Activated CD8-positive, alpha-beta memory T cell treated with anti-CD3 and anti-CD28 coated beads for 36 hours (primary cell): ENCODE data around the gene YOD1. TPM values are rescaled to one million over a fixed set of nuclear protein-coding genes. Genes with fewer than 3 reads are reported as not detected.

Experiments
- CTCF ChIA-PET: fragments of 350-600 bp; sonication (Branson Sonifier 250); formaldehyde crosslinking; loops from one replicate; lab custom pipeline; 2021; ENCODE audit warnings: antibody characterized with exemption; lab: Charles Lee
- POLR2A ChIA-PET: fragments of 350-600 bp; sonication (Branson Sonifier 250); formaldehyde crosslinking; loops from one replicate; lab custom pipeline; 2021; ENCODE audit warnings: antibody characterized with exemption; lab: Charles Lee
- total RNA-seq, 2 experiments: library from RNA; stranded (reverse); gene quantifications; one replicate each; pipeline ENCODE4 v1.2.3, GENCODE V29; 2021

Gene YOD1
- total RNA-seq, 2 experiments from 2014 or later, result 9.0 to 9.3 TPM

DNA sequence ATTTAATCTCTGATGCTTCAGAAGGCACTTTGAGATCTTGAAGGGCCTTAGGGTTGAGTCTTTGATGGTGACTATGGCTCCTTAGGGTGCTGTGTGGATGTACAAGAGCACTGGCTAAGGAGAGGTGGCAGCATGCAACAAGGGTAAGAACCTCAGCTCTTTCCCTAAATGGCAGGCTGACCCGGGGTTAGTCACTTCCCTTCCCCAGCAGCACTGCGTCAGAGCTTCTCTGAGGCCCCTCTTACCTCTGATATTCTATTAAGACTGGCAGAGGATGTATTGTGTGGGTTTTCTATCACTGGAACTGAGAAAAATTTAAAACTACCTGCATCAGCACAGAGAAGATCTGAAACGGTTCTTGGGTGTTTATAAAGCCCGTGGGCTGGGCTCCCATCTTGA, 30.3 kb downstream of the YOD1 start:
- ChIA-PET POLR2A (no interaction called here), CTCF (interaction anchor here (0.6 kb wide), 1 partner anchor 39 kb away, joined by 3 read pairs; no protein-coding TSS in a partner anchor)

DNA sequence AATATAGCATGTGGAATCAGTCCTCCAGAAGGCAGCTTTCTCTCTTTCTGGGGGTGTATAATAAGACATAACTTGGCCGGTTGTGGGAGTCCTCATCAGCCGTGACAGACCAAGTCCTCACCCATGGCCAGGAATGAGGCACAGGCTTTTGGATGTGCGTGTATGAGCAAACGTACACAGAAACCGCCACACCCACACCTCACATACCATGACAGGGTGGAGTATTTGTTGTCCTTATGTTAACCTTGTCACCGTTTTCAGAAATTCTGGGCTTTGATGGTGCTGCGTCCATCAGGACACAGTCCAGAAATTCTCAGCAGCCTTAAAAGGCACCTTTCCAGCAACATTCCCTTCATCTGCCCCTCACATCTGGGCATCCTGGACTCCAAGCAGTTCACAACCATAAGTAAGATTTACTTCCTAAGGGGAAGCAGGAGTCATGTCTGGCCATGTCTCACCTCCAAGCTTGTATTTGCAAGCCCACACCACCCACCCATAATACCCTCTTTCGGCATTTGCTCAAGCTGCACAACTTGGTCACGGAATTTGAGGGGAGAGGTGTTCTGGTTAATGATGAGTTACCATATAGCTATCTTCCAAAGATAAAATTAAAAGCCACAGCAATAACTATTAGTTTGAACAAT, 30.8 kb downstream of the YOD1 start:
- POLR2A ChIA-PET, result no interaction called here
- CTCF ChIA-PET, result interaction anchor here (0.6 to 1.0 kb wide), 2 partner anchors 16 to 38 kb away, joined by 3 read pairs; no protein-coding TSS in a partner anchor

DNA sequence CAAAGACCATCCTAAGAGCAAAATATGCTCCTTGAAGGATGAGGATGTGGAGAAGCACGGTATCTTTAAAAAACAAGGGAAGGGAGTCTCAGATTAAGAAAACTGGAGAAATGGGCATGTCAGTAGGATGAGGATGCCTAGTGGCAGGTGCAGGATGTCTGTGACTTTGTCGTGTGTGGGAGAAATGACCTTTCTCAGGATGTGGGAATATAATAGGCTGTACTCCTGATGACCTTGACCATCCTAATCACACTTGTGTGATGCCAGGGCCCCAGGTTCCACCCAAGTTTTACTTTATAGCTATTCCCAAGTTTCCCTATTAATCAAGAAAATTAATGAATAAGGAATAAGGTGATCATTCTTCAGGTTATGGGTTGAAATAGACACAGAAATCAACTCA, 31.3 kb downstream of the YOD1 start:
- ChIA-PET POLR2A (no interaction called here), CTCF (interaction anchor here (1.0 kb wide), 1 partner anchor 15 kb away, joined by 3 read pairs; no protein-coding TSS in a partner anchor)

DNA sequence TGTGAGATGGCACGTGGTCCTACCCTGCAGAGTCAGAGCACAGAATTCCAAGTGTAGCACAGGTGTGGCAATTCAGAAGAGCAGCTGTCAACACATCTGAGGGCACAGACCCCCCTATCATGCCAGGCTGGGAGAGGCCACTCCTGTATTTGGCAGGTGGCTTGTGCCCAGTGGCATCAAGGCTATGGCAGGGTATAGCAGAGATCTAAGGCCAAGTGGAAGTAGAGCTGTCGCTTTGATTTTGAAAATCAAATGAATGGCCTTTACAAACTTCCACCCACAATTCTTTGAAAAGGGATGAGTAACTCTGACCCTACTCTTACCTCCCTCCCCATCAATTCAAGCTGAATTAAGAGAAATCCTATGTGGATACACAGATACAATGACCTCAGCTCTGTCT, 31.8 kb downstream of the YOD1 start:
- POLR2A ChIA-PET, result no interaction called here
- CTCF ChIA-PET, result interaction anchor here (1.0 kb wide), 1 partner anchor 15 kb away, joined by 3 read pairs; no protein-coding TSS in a partner anchor

DNA sequence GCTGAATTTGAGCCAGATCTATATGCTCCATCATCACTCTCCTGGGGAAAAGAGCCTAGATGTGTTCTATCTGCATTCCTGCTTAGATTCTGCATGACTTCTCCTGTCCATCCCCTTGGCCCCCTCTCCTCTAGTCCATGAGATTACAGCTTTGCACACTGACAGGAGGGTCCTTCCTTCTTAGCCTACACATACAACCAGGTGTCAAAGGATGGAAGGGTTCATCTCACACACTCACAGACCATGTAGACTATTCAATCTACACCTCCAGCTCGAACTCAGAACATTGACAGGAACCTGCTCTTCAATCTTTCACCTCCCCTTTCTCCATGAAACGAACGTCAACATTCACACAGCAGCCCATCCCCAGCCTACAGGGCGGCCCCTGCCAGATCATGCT, 32.3 kb downstream of the YOD1 start:
- POLR2A ChIA-PET, result no interaction called here
- CTCF ChIA-PET, result interaction anchor here (1.0 kb wide), 1 partner anchor 14 kb away, joined by 3 read pairs; no protein-coding TSS in a partner anchor

DNA sequence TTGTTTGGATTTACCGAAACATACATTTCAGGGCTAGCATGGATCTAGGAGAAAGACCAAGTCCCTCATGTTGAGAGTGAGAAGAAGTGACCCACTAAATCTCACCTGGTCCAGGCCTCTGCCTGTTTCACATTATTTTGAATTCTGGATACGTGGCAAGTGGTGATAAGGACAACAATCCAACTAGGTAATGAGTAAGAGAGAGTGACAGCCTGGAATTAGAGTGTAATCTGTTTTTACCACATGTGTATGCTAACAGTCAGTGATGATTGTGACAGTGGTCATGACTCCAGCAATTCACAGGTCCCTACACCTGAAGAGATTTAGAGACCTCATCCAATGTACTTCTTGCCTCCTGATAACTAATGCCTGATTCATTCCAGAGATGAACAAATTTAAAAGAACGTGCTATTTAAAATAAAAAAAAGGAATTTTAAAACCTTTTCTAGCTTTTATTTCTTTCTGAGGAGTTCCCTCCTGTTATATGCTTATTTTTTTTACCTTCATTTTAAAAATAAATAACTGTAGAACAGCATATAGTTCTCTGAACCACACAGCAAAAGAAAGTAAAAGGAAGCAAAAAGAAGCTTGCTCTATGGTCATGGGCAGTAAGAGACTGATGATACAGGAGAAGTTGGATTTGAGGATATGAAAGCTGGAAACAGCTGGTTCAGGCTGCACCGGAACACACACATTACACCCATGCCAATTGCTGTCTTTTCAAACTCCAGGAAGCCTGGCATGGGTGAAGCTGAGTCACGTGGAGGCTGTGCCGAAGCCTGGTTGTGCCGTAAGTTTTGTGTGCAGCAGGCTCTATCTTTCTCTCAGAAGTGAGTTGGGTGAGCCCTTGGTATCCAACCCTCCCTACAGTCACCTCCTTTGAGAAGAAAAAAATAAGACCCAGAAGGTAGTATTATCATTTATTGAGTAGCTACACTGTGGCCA, 33.1 kb downstream of the YOD1 start:
- ChIA-PET CTCF (no interaction called here), POLR2A (no interaction called here)

DNA sequence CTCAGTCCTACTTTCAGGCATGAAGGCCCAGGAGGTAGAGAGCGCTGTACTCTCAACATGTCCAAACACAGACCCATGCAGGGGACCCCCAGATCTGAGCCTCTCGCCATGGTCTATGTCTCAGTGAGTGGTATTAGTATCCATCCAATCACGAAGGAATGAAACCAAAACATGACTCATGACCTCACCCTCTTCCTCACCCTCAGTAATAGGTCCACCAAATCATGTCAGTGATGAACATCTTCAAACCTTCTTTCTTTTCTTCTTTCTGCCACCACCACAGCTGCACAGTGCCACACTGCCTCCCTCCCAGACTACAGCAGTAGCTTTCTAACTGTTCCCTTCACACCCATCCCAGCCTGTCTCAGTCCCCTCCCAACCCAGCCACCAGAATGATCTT, 35.2 kb downstream of the YOD1 start:
- POLR2A ChIA-PET, result no interaction called here
- CTCF ChIA-PET, result no interaction called here

DNA sequence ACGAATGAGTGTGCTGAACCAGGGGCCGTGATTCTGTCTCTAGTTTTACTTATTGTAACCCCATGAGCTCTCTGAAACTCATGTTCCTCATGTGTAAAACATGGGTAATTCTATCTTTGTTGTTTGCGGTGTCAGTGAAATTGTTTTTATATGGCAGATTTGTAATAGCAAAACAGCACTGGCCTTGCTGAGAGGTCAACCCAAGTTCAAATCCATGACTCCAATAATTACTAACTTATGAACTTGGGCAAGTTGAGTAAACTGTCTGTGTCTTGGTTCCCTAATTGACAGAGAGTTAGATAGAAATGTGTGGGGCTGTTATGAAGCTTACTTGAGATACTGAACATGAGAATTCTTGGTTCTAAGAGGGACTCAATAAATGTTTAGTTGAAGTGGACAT, 36.3 kb downstream of the YOD1 start:
- ChIA-PET CTCF (no interaction called here), POLR2A (no interaction called here)

DNA sequence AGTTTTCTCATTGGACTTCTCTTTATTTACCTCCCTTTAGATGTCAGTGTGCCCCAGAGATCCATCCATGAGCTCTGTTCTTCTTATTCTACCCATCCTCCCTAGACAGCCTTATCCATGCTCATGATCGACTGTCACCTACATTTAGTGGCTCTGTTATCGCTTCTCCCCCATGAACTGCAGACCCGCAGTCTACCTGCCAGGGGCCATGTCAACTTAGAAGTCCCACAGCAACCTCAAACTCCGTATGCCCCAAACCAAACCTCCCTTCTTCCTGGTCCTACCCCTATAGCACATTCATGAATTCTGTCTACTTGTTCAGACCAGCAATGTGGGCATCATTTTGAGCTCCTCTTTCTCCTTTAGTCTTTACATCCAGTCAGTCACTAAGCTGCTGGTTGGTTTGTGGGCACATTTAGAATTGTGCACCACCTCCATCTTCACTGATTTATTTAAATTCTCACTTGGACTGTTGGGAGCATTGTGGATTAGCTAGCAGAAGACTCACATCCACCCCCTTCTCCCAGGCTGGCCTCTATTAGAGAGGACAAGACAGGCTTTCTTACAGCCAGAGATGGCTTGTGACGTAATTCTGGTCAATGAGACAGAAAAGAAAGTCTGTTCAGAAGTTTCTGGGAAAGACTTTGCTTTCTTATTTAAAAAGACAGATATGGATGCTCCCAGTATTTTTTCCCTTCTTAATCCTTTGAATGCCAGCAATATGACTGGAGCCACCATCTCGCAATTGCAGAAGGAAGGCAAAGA, 37.5 kb downstream of the YOD1 start:
- POLR2A ChIA-PET, result no interaction called here
- CTCF ChIA-PET, result no interaction called here

DNA sequence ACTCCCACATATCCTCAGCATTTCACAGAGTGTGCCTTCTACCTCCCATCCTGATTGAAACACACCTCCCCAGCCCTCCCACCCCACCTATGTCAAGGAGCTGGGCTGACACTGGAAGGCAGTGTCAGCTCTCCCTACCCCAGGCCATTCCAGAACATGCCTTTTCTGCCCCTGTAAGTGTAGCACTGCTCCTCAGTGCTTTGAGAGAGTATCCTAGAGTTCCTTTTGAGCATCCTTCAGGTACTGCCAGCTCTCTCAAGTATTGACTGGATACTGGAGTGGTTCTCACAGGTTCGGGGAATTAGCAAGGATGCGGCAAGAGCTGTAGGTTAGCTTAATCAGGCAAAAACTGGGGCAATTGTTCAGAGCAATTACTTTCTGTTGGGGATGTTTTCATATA, 40.3 kb downstream of the YOD1 start:
- CTCF ChIA-PET, result no interaction called here
- POLR2A ChIA-PET, result no interaction called here

DNA sequence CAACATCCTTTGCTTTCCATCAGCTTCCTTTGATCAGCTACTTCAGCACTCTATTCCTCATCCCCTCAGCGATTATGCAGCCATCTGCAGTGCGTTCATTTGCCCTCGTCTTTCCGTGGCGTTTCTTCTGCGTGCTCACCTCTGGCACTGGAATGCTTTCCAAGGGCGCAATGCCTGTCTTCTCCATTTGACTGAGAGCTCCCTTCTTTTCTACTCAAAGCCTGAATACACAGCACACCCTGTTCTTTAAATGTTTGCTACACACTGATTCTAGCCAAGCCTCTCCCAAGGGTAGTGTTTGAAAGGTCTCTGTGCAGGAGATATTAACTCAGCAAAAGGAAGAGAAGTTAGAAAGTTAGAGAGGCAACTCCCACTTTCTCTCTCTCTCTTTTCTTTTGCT, 41.1 kb downstream of the YOD1 start:
- ChIA-PET CTCF (no interaction called here), POLR2A (no interaction called here)

DNA sequence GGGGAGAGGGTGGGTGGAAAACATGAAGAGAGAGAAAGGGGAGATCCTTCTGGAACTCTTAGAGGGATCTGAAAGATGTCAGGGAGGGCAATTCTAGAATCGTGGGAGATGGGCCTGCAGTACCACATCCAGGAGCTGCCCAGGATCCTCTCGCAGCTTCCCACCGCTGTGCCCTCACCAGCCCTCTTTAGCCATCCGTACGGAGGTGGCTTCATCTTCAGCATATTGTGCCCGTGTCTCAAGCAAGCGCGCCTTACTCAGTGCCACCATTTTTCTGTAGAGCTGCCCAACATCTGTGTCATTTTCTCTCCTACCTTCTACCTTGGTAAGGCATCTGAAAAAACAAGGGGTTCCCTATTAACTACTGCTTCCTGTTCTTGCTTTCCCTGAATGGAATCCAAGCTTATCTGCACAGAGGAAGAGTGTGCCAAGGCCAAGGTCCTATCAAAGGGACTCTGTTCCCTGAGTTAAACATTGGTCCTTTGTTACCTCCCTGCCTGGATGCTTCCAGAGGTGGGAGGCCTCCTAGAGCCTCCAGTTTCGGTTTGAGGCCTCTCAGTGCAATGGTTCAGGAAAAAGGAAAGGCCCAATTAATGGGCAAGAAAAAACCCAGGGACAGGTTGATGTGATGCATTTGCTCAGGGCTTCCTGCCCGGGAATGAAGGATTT, 41.7 kb downstream of the YOD1 start:
- CTCF ChIA-PET, result no interaction called here
- POLR2A ChIA-PET, result no interaction called here

DNA sequence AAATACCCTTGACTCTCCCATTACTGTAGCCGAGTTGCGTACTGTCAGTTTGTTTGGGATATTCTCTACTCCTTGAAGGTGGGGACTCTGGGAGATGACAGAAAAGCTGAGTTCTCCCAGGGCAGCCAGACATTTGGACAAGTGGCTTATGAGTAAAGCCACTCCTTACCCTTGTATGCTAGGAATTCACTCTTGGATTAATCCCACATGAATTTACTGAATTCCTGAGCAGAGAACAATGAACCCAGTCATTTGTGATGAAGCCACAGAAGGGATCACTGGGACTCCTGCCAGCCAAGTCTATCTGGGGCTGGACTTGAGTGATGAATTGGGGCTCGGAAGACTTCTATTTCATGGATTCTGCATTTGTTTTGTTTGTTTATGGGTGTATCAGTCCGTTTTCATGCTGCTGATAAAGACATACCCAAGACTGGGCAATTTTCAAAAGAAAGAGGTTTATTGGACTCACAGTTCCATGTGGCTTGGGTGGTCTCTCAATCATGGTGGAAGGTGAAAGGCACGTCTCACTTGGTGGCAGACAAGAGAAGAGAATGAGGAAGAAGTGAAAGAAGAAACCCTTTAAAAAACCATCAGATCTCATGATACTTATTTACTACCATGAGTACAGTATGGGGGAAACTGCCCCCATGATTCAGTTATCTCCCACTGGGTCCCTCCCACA, 43.5 kb downstream of the YOD1 start:
- POLR2A ChIA-PET, result no interaction called here
- CTCF ChIA-PET, result no interaction called here

DNA sequence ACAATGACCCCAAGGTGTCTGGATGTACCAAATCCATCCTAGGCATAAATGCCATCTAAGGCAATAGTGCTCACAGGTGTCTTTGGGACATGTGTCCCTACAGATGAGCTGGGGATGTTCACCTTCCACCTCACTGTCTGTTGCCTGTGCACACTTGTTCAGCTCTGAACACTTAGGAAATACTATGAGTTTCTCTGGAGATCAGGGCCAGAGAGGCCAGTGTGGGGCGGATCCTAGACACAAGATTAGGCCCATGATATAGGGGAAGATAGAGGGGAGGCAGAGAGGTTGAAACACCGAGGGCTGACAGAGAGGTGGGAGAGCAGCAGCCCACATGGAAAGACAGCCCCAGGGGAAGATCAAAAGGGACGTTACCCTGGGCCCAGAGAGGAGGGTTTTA, 44.1 kb downstream of the YOD1 start:
- POLR2A ChIA-PET, result no interaction called here
- CTCF ChIA-PET, result no interaction called here

DNA sequence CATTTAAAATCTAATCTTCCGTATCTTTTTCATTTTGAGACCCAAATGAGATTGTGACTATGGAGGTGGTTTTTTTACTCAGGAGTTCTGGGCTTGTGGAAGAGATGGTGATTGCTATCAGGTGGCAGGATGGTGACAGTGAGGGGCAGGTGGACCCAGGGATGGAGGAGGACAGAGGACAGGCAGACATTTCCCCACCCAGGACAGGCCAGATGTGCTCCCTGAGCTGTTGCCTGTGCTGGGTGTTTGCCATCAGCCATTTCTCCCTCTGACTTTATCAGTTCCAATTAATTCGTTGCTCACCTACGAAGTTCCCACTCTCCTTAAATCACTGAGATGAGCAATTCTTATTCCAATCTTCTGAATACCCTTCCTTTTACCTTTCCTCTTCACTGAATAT, 44.9 kb downstream of the YOD1 start:
- POLR2A ChIA-PET, result no interaction called here
- CTCF ChIA-PET, result interaction anchor here (1.0 kb wide), 1 partner anchor 16 kb away, joined by 3 read pairs; no protein-coding TSS in a partner anchor

DNA sequence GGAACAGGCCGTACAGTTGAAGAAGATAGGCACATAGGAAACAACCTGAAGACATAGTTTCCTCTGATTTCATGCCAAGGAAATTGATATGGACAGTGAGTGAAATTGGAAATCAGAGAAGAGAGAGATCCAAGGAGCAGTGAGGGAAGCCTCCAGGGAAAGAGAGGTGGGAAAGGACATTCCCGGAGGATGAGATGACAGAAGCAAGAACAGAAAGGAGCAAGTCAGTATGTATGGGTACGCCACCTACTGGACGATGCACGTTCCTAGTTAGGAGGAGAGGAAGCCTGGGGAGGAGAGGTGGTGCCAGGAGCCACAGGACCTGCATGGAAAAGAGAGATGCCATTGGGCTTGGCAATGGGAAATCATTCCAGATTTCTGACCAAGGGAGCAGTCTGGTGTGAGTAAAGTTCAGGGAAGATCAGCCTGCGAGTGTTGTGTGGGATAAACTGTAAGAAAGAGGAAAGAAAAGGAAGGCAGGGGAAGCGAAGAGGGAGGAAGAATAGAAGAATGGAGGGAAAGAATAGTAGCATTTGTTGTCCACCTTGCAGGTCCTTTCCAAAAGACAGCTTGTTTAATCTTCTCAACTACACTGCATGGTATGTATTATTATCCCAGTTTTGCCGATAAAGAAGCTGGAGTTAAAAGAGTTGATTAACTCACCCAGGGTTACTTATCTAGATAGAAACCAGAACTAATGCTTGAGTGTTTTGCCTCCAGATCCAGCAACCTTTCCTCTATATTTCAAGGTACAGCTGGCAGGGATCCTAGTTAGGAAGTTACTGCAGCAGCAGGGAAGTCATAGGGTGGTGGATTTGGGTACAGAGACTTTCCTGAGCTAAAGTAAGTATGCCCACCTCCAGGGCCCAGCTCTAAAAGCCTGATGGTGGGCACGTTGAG, 45.8 kb downstream of the YOD1 start:
- POLR2A ChIA-PET, result no interaction called here

DNA sequence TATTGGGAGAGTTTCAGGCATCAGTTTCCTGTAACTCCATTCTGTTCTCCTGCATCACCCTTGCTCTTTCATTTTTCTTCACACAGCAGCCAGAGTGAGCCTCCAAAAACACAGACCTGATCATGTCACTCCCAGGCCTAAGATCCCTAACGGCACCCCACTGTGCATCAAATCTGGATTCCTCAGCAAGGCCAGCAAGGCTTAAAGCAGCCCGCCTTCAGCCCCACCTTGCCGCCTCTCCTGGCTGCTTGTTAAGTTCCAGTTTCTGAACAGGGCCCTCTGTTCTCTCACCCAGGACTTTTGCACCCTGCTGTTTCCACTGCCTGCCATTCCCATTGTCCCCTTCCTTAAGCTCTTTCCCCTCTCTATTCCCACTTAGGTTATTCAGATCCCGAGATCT, 47.8 kb downstream of the YOD1 start:
- CTCF ChIA-PET, result no interaction called here
- POLR2A ChIA-PET, result no interaction called here

More for the DNA sequence above, 45.8 kb downstream of the YOD1 start:
- CTCF ChIA-PET, result interaction anchor here (1.0 to 1.6 kb wide), 5 partner anchors 9 to 72 kb away, joined by 3 to 4 read pairs (median 4); no protein-coding TSS in a partner anchor

DNA sequence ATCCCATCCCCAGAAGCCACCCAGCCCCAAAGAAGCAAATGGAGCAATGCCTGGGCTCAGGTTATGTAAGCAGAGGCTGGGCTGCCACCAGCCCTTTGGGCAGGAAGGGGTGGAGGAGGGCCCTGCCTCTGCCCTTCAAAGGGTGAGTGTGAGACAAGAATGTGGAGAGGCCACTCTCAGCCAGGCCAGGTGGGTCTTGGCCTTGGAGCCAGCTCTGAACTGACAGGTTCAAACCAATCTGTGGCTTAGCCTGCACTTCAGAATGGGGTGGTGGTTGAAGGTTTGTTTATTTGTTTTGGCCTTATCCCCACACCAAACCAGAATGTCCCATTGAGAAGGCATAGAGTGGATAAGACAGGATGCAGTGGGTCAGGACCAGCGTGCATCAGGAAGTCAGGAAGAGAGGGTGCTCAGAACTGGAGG, 48.3 kb downstream of the YOD1 start:
- POLR2A ChIA-PET, result no interaction called here
- CTCF ChIA-PET, result no interaction called here
